BLaER1 treated with 17β-estradiol and CSF1 and Interleukin-3, amounts not matched to agents 10 nM and 100 nM (cell line): ENCODE data around the gene YAP1.
"Not testable (repeated sequence)": the region's sequence is repeated elsewhere in the genome, so short reads cannot be mapped to it uniquely, and the experiment has no call there.

Experiments used
- H3K27ac ChIP-seq, 11 experiments: shearing (Covaris generic); formaldehyde crosslinking; 2 replicates each; pipeline ENCODE4 v1.8.1; 2022
- H3K27me3 ChIP-seq, 11 experiments: shearing (Covaris generic); formaldehyde crosslinking; 2 replicates each; pipeline ENCODE4 v1.8.1; 2022
- H3K36me3 ChIP-seq, 11 experiments: shearing (Covaris generic); formaldehyde crosslinking; 2 replicates each; pipeline ENCODE4 v1.8.1; 2022
- H3K4me1 ChIP-seq, 10 experiments: shearing (Covaris generic); formaldehyde crosslinking; 2 replicates each; pipeline ENCODE4 v1.8.1; 2022
- H3K4me2 ChIP-seq, 11 experiments: shearing (Covaris generic); formaldehyde crosslinking; 2 replicates each; pipeline ENCODE4 v1.8.1; 2022
- H3K4me3 ChIP-seq, 10 experiments: shearing (Covaris generic); formaldehyde crosslinking; 2 replicates each; pipeline ENCODE4 v1.8.1; 2022
- H3K9ac ChIP-seq, 11 experiments: shearing (Covaris generic); formaldehyde crosslinking; 2 replicates each; pipeline ENCODE4 v1.8.1; 2022
- H3K9me3 ChIP-seq, 11 experiments: shearing (Covaris generic); formaldehyde crosslinking; replicated peaks in 1 of 11; 2 replicates each; pipeline ENCODE4 v1.8.1; 2022
- H4K20me1 ChIP-seq, 11 experiments: shearing (Covaris generic); formaldehyde crosslinking; 2 replicates each; pipeline ENCODE4 v1.8.1; 2022
- Cebpa-rat ChIP-seq, 11 experiments: shearing (Covaris generic); IDR thresholded peaks; 2 replicates each; pipeline ENCODE4 v1.8.1; 2022

Gene YAP1

DNA sequence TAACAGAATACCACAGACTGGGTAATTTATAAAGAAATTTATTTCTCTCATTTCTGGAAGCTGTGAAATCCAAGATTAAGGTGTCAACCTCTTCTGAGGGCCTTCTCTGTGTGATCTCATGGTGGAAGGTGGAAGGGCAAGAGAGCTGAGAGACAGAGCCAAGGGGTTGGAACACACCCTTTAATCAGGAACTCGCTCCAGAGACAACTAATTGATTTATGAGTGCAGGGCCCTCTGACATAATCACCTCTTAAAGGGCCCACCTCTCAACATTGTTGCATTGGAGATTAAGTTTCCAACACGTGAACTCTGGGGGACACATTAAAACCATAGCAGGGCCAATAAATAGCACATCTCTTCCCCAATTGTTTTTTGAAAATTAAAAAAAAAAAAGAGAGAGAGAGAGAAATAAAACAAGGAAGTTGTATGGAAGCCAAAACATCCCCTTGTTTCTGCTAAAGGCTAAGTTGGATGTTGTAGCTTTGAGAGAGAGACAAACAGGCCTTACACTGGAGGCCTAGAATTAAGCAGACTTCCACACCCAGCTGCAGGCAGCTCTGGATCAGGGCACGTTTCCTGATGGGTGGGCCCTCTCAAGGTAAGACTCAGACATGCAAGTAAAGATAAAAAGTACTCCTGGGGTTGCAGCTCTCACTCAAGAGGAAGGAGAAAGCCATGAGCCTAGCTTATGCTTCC is 142.9 kb downstream of the YAP1 start:
- Histone ChIP-seq H3K4me3 (no peak overlapping the region), H3K9ac (no peak overlapping the region), H3K27me3 (no peaks in the 10 kb centered on the region), H3K4me2 (no peak overlapping the region), H3K27ac (no peak overlapping the region), H3K9me3 (no peaks in the 10 kb centered on the region), H3K36me3 (no peaks in the 10 kb centered on the region), H3K4me1 (peaks cover 0 to 11% (median 0%) of the 10 kb centered on the region in 10 experiments; a peak in 2 of 20 replicates), H4K20me1 (no peaks in the 10 kb centered on the region)
- no peak for TF ChIP-seq Cebpa-rat (IDR thresholded peaks at IDR 0.05)

GRCh38 chr11:102254047-102254446 is 143.8 kb downstream of the YAP1 start:
- Histone ChIP-seq H3K4me1 (peaks cover 0 to 11% (median 0%) of the 10 kb centered on the region in 10 experiments; a peak in 2 of 20 replicates), H3K4me2 (no peak overlapping the region), H3K36me3 (no peaks in the 10 kb centered on the region), H3K9me3 (no peaks in the 10 kb centered on the region), H3K9ac (no peak overlapping the region), H3K27me3 (no peaks in the 10 kb centered on the region), H3K4me3 (no peak overlapping the region), H3K27ac (no peak overlapping the region), H4K20me1 (no peaks in the 10 kb centered on the region)
- no peak for TF ChIP-seq Cebpa-rat (IDR thresholded peaks at IDR 0.05)

DNA sequence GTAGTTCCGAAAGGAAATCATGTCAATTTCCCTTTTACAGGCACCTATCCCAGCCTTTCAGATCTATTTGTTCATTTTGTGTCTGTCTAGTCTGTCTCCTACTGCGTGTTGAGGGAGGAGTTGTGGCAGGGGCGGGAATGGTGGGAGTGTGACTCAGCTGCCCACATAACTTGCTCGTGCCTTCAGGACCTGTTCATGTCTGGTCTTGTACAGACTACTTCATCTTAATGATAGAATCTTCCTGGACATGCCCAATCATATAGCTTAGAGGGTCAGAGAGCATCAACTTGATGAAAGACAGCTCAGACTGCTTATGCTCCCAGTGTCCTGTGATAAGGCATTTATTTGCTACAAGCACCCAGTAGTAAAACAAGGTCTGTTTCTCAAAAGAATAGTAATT is 146.0 kb downstream of the YAP1 start:
- no peak overlapping the region for H3K9ac ChIP-seq
- no peaks in the 10 kb centered on the region for H3K9me3 ChIP-seq
- no peaks in the 10 kb centered on the region for H4K20me1 ChIP-seq
- H3K27ac ChIP-seq, result no peak overlapping the region
- H3K27me3 ChIP-seq, result no peaks in the 10 kb centered on the region
- TF ChIP-seq Cebpa-rat (IDR thresholded peaks at IDR 0.05), result no peak
- H3K4me1 ChIP-seq, result peaks cover 0 to 5% (median 0%) of the 10 kb centered on the region in 10 experiments; a peak in 2 of 20 replicates
- H3K36me3 ChIP-seq, result no peaks in the 10 kb centered on the region
- no peak overlapping the region for H3K4me3 ChIP-seq
- no peak overlapping the region for H3K4me2 ChIP-seq

DNA sequence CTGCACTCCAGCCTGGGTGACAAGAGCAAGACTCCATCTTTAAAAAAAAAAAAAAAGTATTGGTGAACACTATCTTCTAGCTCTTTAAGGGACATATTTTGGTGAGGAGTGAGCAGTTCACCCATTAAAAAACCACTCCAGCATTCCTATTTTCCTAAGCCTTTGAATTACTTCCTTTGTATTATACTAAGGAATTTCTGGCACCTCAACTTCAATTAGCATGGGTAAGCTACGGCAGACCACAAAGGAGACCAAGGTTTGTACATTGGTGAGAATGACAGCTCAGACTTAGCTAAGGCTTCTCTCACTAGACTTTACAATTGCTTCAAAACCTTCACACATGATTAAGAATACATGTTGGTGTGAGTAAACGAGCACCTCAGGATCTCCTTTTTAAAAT is 150.0 kb downstream of the YAP1 start:
- TF ChIP-seq Cebpa-rat (IDR thresholded peaks at IDR 0.05), result no peak
- H3K4me3 ChIP-seq, result no peak overlapping the region
- H4K20me1 ChIP-seq, result no peaks in the 10 kb centered on the region
- no peak overlapping the region for H3K9ac ChIP-seq
- H3K36me3 ChIP-seq, result no peaks in the 10 kb centered on the region
- H3K4me1 ChIP-seq, result no peaks in the 10 kb centered on the region
- no peaks in the 10 kb centered on the region for H3K27me3 ChIP-seq
- H3K4me2 ChIP-seq, result no peak overlapping the region
- no peak overlapping the region for H3K27ac ChIP-seq
- no peaks in the 10 kb centered on the region for H3K9me3 ChIP-seq

GRCh38 chr11:102263379-102264003 is 153.2 kb downstream of the YAP1 start:
- Histone ChIP-seq H3K4me2 (no peak overlapping the region), H3K27ac (no peak overlapping the region), H3K4me3 (no peak overlapping the region)

GRCh38 chr11:102264704-102265103 is 154.5 kb downstream of the YAP1 start:
- H3K9ac ChIP-seq, H3K4me2 ChIP-seq, H3K27me3 ChIP-seq, H4K20me1 ChIP-seq, H3K36me3 ChIP-seq, H3K4me1 ChIP-seq, H3K27ac ChIP-seq, H3K4me3 ChIP-seq, H3K9me3 ChIP-seq: not testable (repeated sequence)

More at GRCh38 chr11:102263379-102264003, 153.2 kb downstream of the YAP1 start:
- H3K9ac ChIP-seq, result no peak overlapping the region
- no peaks in the 10 kb centered on the region for H4K20me1 ChIP-seq
- no peaks in the 10 kb centered on the region for H3K36me3 ChIP-seq
- no peaks in the 10 kb centered on the region for H3K27me3 ChIP-seq
- TF ChIP-seq Cebpa-rat (IDR thresholded peaks at IDR 0.05), result no peak
- H3K4me1 ChIP-seq, result no peaks in the 10 kb centered on the region
- H3K9me3 ChIP-seq, result 0 out of 22 replicates have a peak, but pooled peaks cover 0 to 3% (median 0%) of the 10 kb centered on the region in 11 experiments

DNA sequence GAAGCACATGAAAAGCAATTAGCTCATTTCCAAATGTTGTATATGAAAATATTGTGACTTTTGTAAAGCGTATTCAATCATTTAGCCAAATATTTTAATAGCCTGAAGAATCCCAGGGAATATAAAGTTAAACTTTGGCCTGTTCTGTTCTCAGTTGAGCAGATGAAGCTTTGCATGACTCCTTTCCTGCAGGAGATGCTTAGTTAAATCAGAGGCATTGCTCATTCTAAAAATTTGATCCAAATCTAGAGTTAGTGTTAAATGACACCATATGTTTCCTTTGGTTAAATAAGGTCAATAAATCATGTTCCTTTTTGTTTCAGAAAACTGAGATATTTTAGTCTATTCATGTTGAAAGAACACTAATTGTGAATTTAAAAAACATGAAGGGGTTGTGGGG is 155.9 kb downstream of the YAP1 start:
- H4K20me1 ChIP-seq, result no peaks in the 10 kb centered on the region
- H3K4me2 ChIP-seq, result no peak overlapping the region
- 0 out of 22 replicates have a peak, but pooled peaks cover 0 to 4% (median 0%) of the 10 kb centered on the region in 11 experiments for H3K9me3 ChIP-seq
- no peaks in the 10 kb centered on the region for H3K27me3 ChIP-seq
- no peak overlapping the region for H3K27ac ChIP-seq
- TF ChIP-seq Cebpa-rat (IDR thresholded peaks at IDR 0.05), result no peak
- H3K36me3 ChIP-seq, result no peaks in the 10 kb centered on the region
- H3K9ac ChIP-seq, result no peak overlapping the region
- no peaks in the 10 kb centered on the region for H3K4me1 ChIP-seq
- no peak overlapping the region for H3K4me3 ChIP-seq

DNA sequence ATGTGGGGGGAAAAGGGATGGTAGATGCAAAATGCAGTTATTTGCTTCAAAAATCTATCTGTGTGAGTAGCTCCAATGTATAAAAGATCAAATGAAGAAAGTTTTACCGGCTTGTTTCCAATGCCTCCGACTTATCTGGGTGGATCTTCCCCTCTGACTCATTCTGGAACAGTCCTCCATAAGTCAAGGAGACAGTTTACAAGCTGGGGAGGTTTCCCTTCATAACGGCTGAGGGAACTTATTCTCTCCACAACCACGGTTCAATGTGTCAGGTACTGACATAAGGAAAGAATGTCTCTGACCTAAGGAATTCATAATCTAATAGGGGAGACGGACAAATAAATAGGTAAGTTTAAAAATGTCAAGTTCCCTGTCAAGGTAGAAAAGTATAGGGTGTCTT is 157.4 kb downstream of the YAP1 start:
- no peak overlapping the region for H3K4me3 ChIP-seq
- H4K20me1 ChIP-seq, result no peaks in the 10 kb centered on the region
- H3K9ac ChIP-seq, result no peak overlapping the region
- H3K9me3 ChIP-seq, result 0 out of 22 replicates have a peak, but pooled peaks cover 0 to 4% (median 0%) of the 10 kb centered on the region in 11 experiments
- H3K4me1 ChIP-seq, result no peaks in the 10 kb centered on the region
- H3K27ac ChIP-seq, result no peak overlapping the region
- H3K36me3 ChIP-seq, result no peaks in the 10 kb centered on the region
- no peaks in the 10 kb centered on the region for H3K27me3 ChIP-seq
- H3K4me2 ChIP-seq, result no peak overlapping the region
- no peak for TF ChIP-seq Cebpa-rat (IDR thresholded peaks at IDR 0.05)

DNA sequence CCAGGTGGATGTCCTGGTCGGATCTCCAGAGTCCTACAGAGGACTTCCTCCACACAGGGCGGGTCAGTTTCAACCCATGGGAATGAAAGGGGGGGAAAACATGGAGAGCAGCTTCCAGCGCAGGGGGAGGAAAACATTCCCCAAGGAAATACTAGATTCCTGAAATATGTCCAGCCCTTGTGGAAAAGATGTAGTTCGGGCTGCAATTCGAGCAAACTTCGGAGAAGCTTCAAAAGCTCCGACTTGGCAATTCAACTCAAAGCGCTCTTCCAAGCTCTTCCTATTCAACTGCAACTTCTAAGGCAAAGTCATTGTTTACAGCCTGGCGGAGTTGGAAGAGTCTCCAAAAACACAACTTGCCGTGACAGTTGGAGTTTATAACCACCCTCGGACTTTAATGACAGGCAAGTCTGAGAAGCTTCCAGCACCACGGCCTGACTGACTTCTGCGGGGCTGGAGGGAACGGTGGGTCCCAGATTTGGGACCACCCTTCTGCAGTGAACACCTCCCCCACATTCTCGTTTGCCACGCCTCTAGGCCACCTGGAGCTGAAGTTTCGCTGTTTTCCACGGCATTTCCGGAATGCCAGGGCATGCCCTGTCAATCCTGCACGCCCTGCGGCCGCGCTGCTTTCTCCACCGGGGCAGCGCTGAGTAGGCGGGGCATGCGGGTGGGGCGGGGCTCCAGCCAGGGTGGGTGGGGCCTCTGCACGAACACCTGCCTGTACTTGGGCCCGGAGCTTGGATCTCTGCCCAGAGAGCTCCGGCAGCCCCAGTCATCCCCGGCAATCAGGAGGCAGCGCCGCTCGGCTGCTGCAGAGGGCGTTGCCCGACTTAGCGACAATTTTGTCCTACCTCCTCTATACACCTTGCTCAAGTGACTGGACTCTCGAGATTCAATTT is 158.1 kb downstream of the YAP1 start:
- Histone ChIP-seq H3K9me3 (0 out of 22 replicates have a peak, but pooled peaks cover 0 to 4% (median 0%) of the 10 kb centered on the region in 11 experiments), H3K4me2 (no peak overlapping the region), H3K27ac (no peak overlapping the region), H3K27me3 (no peaks in the 10 kb centered on the region), H3K36me3 (no peaks in the 10 kb centered on the region), H3K9ac (no peak overlapping the region), H3K4me1 (no peaks in the 10 kb centered on the region), H3K4me3 (no peak overlapping the region), H4K20me1 (no peaks in the 10 kb centered on the region)
- no peak for TF ChIP-seq Cebpa-rat (IDR thresholded peaks at IDR 0.05)
